HG03066 (cell line): ENCODE results near the gene INKA2.
"Not testable (repeated sequence)": the region's sequence is repeated elsewhere in the genome, so short reads cannot be mapped to it uniquely, and the experiment has no call there.

Experiments used
- ATAC-seq: cut with Tn5 transposase; IDR thresholded peaks from one replicate; pipeline ENCODE4 v1.9.1; 2021; ENCODE audit warnings: low read depth; ENCODE audit not compliant: unreplicated experiment

INKA2 gene

GRCh38 chr1:111751906-111752575, 12.8 kb upstream of the INKA2 start:
- no peak for ATAC-seq

- ATAC-seq: no peak
Measured at GRCh38 chr1:111750856-111751255, 11.7 kb upstream of the INKA2 start.

GRCh38 chr1:111749628-111750027, 10.4 kb upstream of the INKA2 start:
- ATAC-seq: no peak

GRCh38 chr1:111747947-111748346, 8.8 kb upstream of the INKA2 start:
- no peak for ATAC-seq

- ATAC-seq: no peak
Measured at GRCh38 chr1:111747282-111747734, 8.1 kb upstream of the INKA2 start.

- ATAC-seq: no peak
Measured at GRCh38 chr1:111746614-111746999, 7.4 kb upstream of the INKA2 start.

GRCh38 chr1:111745675-111746613, 6.7 kb upstream of the INKA2 start:
- no peak for ATAC-seq

- ATAC-seq: no peak
Measured at GRCh38 chr1:111743679-111744101, 4.5 kb upstream of the INKA2 start.

GRCh38 chr1:111742938-111743549, 3.8 kb upstream of the INKA2 start:
- ATAC-seq: no peak

GRCh38 chr1:111742292-111742691, 3.1 kb upstream of the INKA2 start:
- not testable (repeated sequence) for ATAC-seq

- ATAC-seq: no peak
Measured at GRCh38 chr1:111739925-111740765, 950 bp upstream of the INKA2 start.

- peak; percentile 40 for ATAC-seq
Measured at GRCh38 chr1:111738436-111739193, 580 bp downstream of the INKA2 start.

- no peak for ATAC-seq
Measured at GRCh38 chr1:111738133-111738435, 1.1 kb downstream of the INKA2 start.

GRCh38 chr1:111737216-111738132, 1.7 kb downstream of the INKA2 start:
- no peak for ATAC-seq

- ATAC-seq: no peak
Measured at GRCh38 chr1:111736548-111737215, 2.5 kb downstream of the INKA2 start.

- no peak for ATAC-seq
Measured at GRCh38 chr1:111735858-111736544, 3.2 kb downstream of the INKA2 start.

GRCh38 chr1:111735321-111735720, 3.9 kb downstream of the INKA2 start:
- no peak for ATAC-seq

- ATAC-seq: no peak
Measured at GRCh38 chr1:111734856-111735255, 4.3 kb downstream of the INKA2 start.
